Fibroblast of mammary gland (primary cell): ENCODE data around the gene SLC39A7.

Source experiments
- DNase-seq: peaks from one replicate; pipeline ENCODE4 v3.0.0-alpha.2; 2010; ENCODE audit warnings: low read depth
- H3K4me3 ChIP-seq: 2 replicates; pipeline ENCODE4 v1.5.1; 2011; ENCODE audit warnings: low read depth, mild to moderate bottlenecking, low read length, moderate library complexity; ENCODE audit not compliant: control insufficient read depth
- CTCF ChIP-seq: conservative IDR thresholded peaks from 2 replicates; pipeline ENCODE4 v1.5.1; 2011; ENCODE audit warnings: low read depth, low read length, inconsistent platforms; ENCODE audit not compliant: control insufficient read depth, insufficient read depth

SLC39A7 gene

GRCh38 chr6:33200219-33201146, at the start of gene SLC39A7, which contains the start of gene RXRB:
Gene SLC39A7 (plus strand): TSS chr6:33200867. CDS start chr6:33201246, 379 bp downstream.
Gene RXRB (minus strand): TSS chr6:33200665. CDS start chr6:33200476, 189 bp downstream.
- TF ChIP-seq CTCF, result no peak
- peak; percentile 99 for DNase-seq
- peak within 1 kb of the TSS; percentile 99 for H3K4me3 ChIP-seq

GRCh38 chr6:33151050-33151449, 49.6 kb upstream of the SLC39A7 start:
- no peak for DNase-seq
- no peak for TF ChIP-seq CTCF

GRCh38 chr6:33154349-33154748, 46.3 kb upstream of the SLC39A7 start:
- no peak for DNase-seq
- TF ChIP-seq CTCF, result no peak
- no peak overlapping the region for H3K4me3 ChIP-seq

More at GRCh38 chr6:33151050-33151449, 49.6 kb upstream of the SLC39A7 start:
- no peak overlapping the region for H3K4me3 ChIP-seq

GRCh38 chr6:33156561-33156960, 44.1 kb upstream of the SLC39A7 start:
- no peak overlapping the region for H3K4me3 ChIP-seq
- DNase-seq, result no peak
- TF ChIP-seq CTCF, result no peak

GRCh38 chr6:33156964-33157363, 43.7 kb upstream of the SLC39A7 start:
- TF ChIP-seq CTCF, result no peak
- no peak overlapping the region for H3K4me3 ChIP-seq
- DNase-seq, result no peak

- DNase-seq, result no peak
- no peak for TF ChIP-seq CTCF
- no peak overlapping the region for H3K4me3 ChIP-seq
These were observed 40.6 kb upstream of the SLC39A7 start for GRCh38 chr6:33160096-33160495.
